IPS-18a (cell line): Measurements from ENCODE around the gene DNTTIP2.
"Not testable (repeated sequence)": the region's sequence is repeated elsewhere in the genome, so short reads cannot be mapped to it uniquely, and the experiment has no call there.

ENCODE experiments used
- H3K27ac ChIP-seq: one replicate; pipeline ENCODE4 v1.5.1; 2013; ENCODE audit warnings: low read length
- H3K27me3 ChIP-seq: one replicate; pipeline ENCODE4 v1.6.1; 2013; ENCODE audit warnings: mild to moderate bottlenecking, low read length; ENCODE audit not compliant: control insufficient read depth, insufficient read depth
- H3K36me3 ChIP-seq: one replicate; pipeline ENCODE4 v1.6.1; 2013; ENCODE audit warnings: low read depth, low read length; ENCODE audit not compliant: control insufficient read depth
- H3K4me1 ChIP-seq: one replicate; pipeline ENCODE4 v1.6.1; 2013; ENCODE audit warnings: low read depth, low read length; ENCODE audit not compliant: control insufficient read depth
- H3K4me3 ChIP-seq: one replicate; pipeline ENCODE4 v1.5.1; 2013; ENCODE audit warnings: low read length
- H3K9ac ChIP-seq: one replicate; pipeline ENCODE4 v1.6.1; 2013; ENCODE audit warnings: mild to moderate bottlenecking, low read length, moderate library complexity
- H3K9me3 ChIP-seq: one replicate; pipeline ENCODE4 v1.6.1; 2013; ENCODE audit warnings: low read depth, low read length; ENCODE audit not compliant: control insufficient read depth

Gene DNTTIP2

DNA sequence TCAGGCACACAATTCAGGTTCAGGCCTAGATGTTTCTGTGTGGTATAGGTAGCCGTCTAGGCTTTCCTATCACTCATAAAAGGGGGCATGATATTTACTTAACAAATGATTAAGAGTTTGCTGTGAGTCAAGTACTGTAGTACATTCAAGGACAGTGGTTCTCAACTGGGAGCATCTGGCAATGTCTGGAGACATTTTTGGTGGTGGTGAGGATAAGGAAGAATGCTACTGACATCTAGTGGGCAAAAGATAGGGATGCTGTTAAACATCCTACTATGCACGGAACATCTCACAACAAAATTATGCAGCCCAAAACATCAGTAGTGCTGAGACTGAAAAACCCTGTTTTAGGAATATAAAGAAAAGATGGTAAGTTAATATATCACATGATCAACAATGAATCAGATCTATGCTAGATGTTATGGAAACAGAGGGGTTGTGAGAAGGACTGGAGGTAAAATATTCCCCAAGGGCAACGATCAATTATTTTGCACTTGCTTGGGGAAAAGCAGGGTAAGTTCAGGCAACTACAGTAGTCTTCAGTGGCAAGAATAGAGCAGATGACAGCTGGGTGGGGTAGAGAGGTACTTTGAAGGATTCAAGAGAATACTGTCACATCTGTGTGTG lies 4.9 kb downstream of the DNTTIP2 start:
- Histone ChIP-seq H3K27ac (no peak overlapping the region), H3K36me3 (peaks cover 82% of the 10 kb centered on the region), H3K9ac (no peak overlapping the region), H3K27me3 (no peaks in the 10 kb centered on the region), H3K4me1 (no peaks in the 10 kb centered on the region), H3K9me3 (no peaks in the 10 kb centered on the region), H3K4me3 (no peak overlapping the region)

GRCh38 chr1:93871366-93871765 lies 7.6 kb downstream of the DNTTIP2 start:
- Histone ChIP-seq H3K4me1 (no peaks in the 10 kb centered on the region), H3K9ac (no peak overlapping the region), H3K27ac (no peak overlapping the region), H3K9me3 (no peaks in the 10 kb centered on the region), H3K36me3 (peaks cover 73% of the 10 kb centered on the region), H3K4me3 (no peak overlapping the region), H3K27me3 (no peaks in the 10 kb centered on the region)

DNA sequence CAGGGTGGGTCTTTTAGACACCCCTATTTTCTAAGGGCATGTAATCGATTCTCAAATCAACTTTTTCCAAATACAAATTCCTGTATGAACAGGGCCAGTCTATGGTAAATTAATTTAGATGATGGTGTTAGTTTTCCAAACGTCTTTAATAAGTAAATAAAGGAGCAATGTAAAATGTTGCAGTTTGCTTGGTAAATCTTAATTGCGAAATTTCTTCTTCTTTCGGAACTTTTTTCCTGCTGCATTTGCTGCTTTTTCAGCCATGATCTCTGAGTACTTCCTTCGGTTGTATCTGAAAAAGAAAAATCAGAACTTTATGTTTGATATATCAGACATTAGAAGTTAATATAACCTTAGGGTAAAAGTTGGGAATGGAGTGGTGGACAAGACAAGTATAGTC lies 9.4 kb downstream of the DNTTIP2 start:
- Histone ChIP-seq H3K9me3 (no peaks in the 10 kb centered on the region), H3K4me1 (no peaks in the 10 kb centered on the region), H3K9ac (no peak overlapping the region), H3K27ac (no peak overlapping the region), H3K4me3 (no peak overlapping the region), H3K36me3 (peaks cover 59% of the 10 kb centered on the region), H3K27me3 (no peaks in the 10 kb centered on the region)

DNA sequence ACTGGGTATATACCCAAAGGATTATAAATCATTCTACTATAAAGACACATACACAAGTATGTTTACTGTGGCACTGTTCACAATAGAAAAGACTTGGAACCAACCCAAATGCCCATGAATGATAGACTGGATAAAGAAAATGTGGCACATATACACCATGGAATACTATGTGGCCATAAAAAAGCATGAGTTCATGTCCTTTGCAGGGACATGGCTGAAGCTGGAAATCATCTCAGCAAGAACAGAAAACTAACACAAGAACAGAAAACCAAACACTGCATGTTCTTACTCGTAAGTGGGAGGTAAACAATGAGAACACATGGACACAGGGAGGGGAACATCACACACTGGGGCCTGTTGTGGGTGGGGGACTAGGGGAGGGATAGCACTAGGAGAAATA lies 10.5 kb downstream of the DNTTIP2 start:
- not testable (repeated sequence) for H3K27me3 ChIP-seq, H3K4me1 ChIP-seq, H3K9ac ChIP-seq, H3K9me3 ChIP-seq, H3K27ac ChIP-seq, H3K4me3 ChIP-seq
- peaks cover 48% of the 10 kb centered on the region for H3K36me3 ChIP-seq

- H3K4me3 ChIP-seq, result no peak overlapping the region
- no peaks in the 10 kb centered on the region for H3K9me3 ChIP-seq
- no peaks in the 10 kb centered on the region for H3K27me3 ChIP-seq
- no peak overlapping the region for H3K27ac ChIP-seq
- H3K36me3 ChIP-seq, result peaks cover 16% of the 10 kb centered on the region
- no peak overlapping the region for H3K9ac ChIP-seq
- no peaks in the 10 kb centered on the region for H3K4me1 ChIP-seq
Observed at GRCh38 chr1:93865253-93865652, 13.8 kb downstream of the DNTTIP2 start.

DNA sequence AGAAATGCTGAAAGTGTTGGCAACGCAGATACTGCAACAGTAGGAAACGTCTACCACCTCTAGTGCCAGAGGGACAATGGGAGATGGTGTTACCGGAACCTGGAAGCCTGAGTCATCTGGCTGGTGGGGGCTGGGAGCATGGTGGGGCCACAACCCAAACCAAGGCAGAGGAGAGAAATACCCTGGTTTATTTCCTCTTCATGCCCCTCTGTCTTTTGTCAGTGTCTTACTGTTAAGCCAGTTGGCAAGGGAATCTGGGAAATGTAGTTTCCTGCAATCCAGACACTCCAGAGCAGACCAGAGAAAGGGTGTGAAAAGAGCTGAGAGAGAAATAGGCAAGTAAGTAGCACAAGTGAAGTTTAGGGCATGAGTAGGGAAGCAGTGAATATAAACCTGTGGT lies 14.8 kb downstream of the DNTTIP2 start:
- no peak overlapping the region for H3K9ac ChIP-seq
- H3K4me1 ChIP-seq, result no peaks in the 10 kb centered on the region
- no peaks in the 10 kb centered on the region for H3K27me3 ChIP-seq
- H3K9me3 ChIP-seq, result no peaks in the 10 kb centered on the region
- H3K27ac ChIP-seq, result no peak overlapping the region
- peaks cover 5% of the 10 kb centered on the region for H3K36me3 ChIP-seq
- no peak overlapping the region for H3K4me3 ChIP-seq

- H3K27me3 ChIP-seq, H3K36me3 ChIP-seq, H3K9ac ChIP-seq, H3K27ac ChIP-seq, H3K9me3 ChIP-seq, H3K4me1 ChIP-seq, H3K4me3 ChIP-seq: not testable (repeated sequence)
Observed at GRCh38 chr1:93857653-93858052, 21.4 kb downstream of the DNTTIP2 start.

DNA sequence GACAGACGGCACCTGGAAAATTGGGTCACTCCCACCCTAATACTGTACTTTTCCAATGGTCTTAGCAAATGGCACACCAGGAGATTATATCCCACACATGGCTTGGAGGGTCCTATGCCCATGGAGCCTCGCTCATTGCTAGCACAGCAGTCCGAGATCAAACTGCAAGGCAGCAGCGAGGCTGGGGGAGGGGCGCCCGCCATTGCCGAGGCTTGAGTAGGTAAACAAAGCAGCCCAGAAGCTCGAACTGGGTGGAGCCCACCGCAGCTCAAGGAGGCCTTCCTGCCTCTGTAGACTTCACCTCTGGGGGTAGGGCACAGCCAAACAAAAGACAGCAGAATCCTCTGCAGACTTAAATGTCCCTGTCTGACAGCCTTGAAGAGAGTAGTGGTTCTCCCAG lies 23.0 kb downstream of the DNTTIP2 start:
- not testable (repeated sequence) for H3K9ac ChIP-seq, H3K4me3 ChIP-seq, H3K36me3 ChIP-seq

GRCh38 chr1:93853940-93854339 lies 25.1 kb downstream of the DNTTIP2 start:
- H3K4me1 ChIP-seq, result no peaks in the 10 kb centered on the region
- H3K9me3 ChIP-seq, result no peaks in the 10 kb centered on the region
- H3K9ac ChIP-seq, result no peak overlapping the region
- H3K27me3 ChIP-seq, result no peaks in the 10 kb centered on the region
- no peak overlapping the region for H3K4me3 ChIP-seq
- no peaks in the 10 kb centered on the region for H3K36me3 ChIP-seq
- H3K27ac ChIP-seq, result no peak overlapping the region

More for the DNA sequence above, 23.0 kb downstream of the DNTTIP2 start:
- H3K27ac ChIP-seq, H3K27me3 ChIP-seq, H3K9me3 ChIP-seq, H3K4me1 ChIP-seq: not testable (repeated sequence)

DNA sequence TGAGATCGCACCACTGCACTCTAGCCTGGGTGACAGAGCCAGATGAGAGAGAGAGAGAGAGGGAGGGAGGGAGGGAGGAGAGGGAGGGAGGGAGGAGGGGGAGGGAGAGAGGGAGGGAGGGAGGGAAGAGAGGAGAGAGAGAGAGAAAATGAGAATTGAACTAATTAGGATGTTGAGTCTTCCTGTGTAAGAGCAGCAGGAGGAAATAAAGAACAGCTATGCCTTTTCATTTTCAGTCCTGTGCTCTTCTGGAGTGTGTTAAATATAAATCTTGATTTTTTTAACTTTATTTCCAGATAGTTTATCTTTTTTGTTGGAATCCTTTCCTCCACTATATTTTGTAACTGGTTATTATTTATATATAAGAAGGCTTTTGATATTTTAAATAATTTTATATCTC lies 27.1 kb downstream of the DNTTIP2 start:
- H3K9me3 ChIP-seq, result no peaks in the 10 kb centered on the region
- peaks cover 4% of the 10 kb centered on the region for H3K4me1 ChIP-seq
- no peaks in the 10 kb centered on the region for H3K36me3 ChIP-seq
- no peak overlapping the region for H3K9ac ChIP-seq
- no peak overlapping the region for H3K27ac ChIP-seq
- H3K4me3 ChIP-seq, result no peak overlapping the region
- H3K27me3 ChIP-seq, result no peaks in the 10 kb centered on the region

- Histone ChIP-seq H3K9ac (no peak overlapping the region), H3K27me3 (no peaks in the 10 kb centered on the region)
Observed at GRCh38 chr1:93851327-93851712, 27.7 kb downstream of the DNTTIP2 start.

GRCh38 chr1:93850687-93851326 lies 28.2 kb downstream of the DNTTIP2 start:
- H3K27me3 ChIP-seq, H3K4me3 ChIP-seq, H3K36me3 ChIP-seq, H3K4me1 ChIP-seq, H3K9ac ChIP-seq, H3K9me3 ChIP-seq, H3K27ac ChIP-seq: not testable (repeated sequence)

More at GRCh38 chr1:93851327-93851712, 27.7 kb downstream of the DNTTIP2 start:
- Histone ChIP-seq H3K4me3 (no peak overlapping the region), H3K36me3 (no peaks in the 10 kb centered on the region), H3K4me1 (peaks cover 4% of the 10 kb centered on the region), H3K27ac (no peak overlapping the region), H3K9me3 (no peaks in the 10 kb centered on the region)
